Gastroesophageal sphincter (tissue), 3 donors: Measurements from ENCODE around the gene BDH1.

Experiments
- CTCF ChIP-seq, 4 experiments: fragments of 200-600 bp in 2 of 4; fragments of 450-650 bp in 2 of 4; sonication (generic) in 1 of 4; IDR thresholded peaks; one replicate each; pipeline ENCODE4 v1.5.1; 2017 to 2019; ENCODE audit warnings: antibody characterized with exemption in 4 of 4, mild to moderate bottlenecking in 2 of 4, moderate library complexity in 2 of 4
- EP300 ChIP-seq: sonication (generic); formaldehyde crosslinking; IDR thresholded peaks from one replicate; pipeline ENCODE4 v1.6.1; 2017; ENCODE audit warnings: antibody characterized with exemption, mild to moderate bottlenecking

GRCh38 chr3:197592361-197593045, 36.7 kb upstream of the BDH1 start:
- no peak for TF ChIP-seq CTCF (IDR thresholded peaks at IDR 0.05)
- TF ChIP-seq EP300, result no peak
